Epithelial cell of prostate (primary cell): ENCODE data around the gene CASP5.

Source experiments
- DNase-seq: peaks from one replicate; pipeline ENCODE4 v3.0.0-alpha.2; 2011; ENCODE audit warnings: low read depth, low spot score
- H3K27ac ChIP-seq: fragments of 450-650 bp; 2 replicates; pipeline ENCODE4 v1.5.1; 2017; ENCODE audit warnings: mild to moderate bottlenecking

Gene CASP5

GRCh38 chr11:104968856-104969776, 53.9 kb downstream of the CASP5 start:
- no peak for DNase-seq
- H3K27ac ChIP-seq: peak overlapping the region; percentile 95

DNA sequence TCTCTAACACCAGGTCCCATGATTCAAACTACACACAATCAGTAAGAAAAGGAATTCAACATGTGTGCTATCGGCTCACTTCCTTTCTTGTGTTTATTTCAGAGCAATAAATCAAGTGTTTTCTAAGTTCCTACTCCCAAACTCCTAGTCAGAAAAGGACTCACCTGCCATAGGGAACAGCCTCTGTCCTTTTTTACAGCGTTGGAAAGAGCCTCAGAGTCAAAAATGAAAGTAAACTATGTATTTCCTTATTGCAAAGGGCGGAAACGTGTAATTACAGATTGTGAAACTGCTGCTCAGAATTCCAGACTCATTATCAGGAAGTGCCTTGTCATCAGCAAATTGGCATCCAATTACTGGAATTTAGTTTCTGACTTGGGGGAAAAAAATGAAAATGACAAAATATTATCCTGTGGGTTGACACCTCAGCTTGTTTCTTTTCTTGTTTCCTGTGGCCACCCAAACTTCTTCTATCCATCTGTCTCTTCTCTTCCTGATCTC, 54.6 kb downstream of the CASP5 start, which contains the start of gene CASP4:
CASP4 (minus strand) TSS at position 220 of the 501 bp plus-strand sequence; CDS start at position 171, 49 bp downstream.
- H3K27ac ChIP-seq: peak within 1 kb of the TSS; percentile 95
- no peak for DNase-seq

GRCh38 chr11:104967534-104968354, 55.2 kb downstream of the CASP5 start:
- no peak for DNase-seq

DNA sequence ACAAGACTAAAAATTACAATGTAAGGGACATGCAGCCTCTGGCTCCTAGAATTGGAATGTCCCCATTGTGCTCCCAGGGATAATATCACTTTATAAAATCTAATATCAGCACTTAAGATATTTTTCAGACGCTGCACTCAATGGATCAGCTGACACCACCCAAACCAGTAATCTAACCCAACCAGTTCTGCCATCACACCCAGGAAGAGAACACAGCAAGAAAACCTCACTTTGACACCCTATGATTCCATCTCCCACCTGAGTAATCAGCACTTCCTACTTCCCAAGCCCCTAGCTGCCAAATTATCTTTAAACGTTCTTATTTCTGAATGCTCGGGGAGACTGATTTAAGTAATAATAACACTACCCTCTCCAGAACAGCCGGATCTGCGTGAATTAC, 57.2 kb downstream of the CASP5 start:
- no peak for DNase-seq
- H3K27ac ChIP-seq: peak overlapping the region; percentile 95

More at GRCh38 chr11:104967534-104968354, 55.2 kb downstream of the CASP5 start:
- H3K27ac ChIP-seq: peak overlapping the region; percentile 95

DNA sequence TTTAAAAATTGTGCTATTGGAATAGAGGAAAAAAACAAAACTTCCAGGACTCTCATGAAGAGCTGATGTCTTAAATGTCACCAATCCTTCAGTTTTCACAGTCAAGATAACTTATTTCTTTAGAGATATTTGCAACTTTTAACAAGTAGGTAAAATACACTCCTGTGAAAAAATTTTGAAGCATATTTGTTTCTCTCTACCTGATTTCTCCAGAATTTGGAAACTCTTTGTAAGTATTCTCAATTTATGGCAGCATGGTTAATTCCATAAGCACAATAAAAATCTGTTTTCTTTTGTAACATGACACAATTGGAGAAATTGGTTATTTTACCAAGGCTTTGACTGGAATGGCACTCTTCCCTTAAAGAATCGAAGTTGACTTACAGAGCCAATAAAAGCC, 58.7 kb downstream of the CASP5 start:
- no peak for DNase-seq
- H3K27ac ChIP-seq: no peak overlapping the region

DNA sequence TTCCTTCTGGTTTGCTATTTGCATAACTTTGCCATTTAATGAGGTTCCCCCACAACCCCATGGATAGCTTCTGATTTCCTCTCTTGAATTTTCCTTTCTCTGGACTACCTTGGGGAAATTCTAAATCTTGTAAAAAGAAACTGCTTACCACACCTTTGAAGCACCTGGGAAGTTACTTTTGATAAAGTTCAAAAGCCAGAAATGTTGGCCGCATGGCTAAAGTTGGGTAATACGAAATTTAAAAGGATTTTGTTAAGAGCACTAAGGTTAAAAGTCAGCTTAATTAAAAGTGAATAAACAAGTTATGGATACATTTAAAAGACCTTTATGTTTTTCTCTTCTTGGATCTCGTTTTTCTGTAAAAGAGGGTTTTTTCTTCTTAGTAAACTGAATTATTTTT, 60.1 kb downstream of the CASP5 start:
- DNase-seq: no peak
- no peak overlapping the region for H3K27ac ChIP-seq

GRCh38 chr11:104957280-104957679, 65.7 kb downstream of the CASP5 start:
- no peak for DNase-seq
- peak overlapping the region; percentile 7 for H3K27ac ChIP-seq

GRCh38 chr11:104956528-104956927, 66.4 kb downstream of the CASP5 start:
- peak overlapping the region; percentile 7 for H3K27ac ChIP-seq
- no peak for DNase-seq

- no peak for DNase-seq
- H3K27ac ChIP-seq: no peak overlapping the region
Measured at GRCh38 chr11:104946907-104947306, 76.1 kb downstream of the CASP5 start.
